ENCODE measurements around the gene ERCC2. TPM values are rescaled to one million over a fixed set of nuclear protein-coding genes. Genes with fewer than 3 reads are reported as not detected.

The ERCC2 gene
- total RNA-seq, 2 donors from 2014 or later: 87.9 to 105 TPM

- Mint-ChIP-seq H3K4me3 (no peak overlapping the region), H3K9me3 (no peaks in the 10 kb centered on the region), H3K27ac (no peak overlapping the region), H3K27me3 (ENCODE audit: insufficient read depth) (no peaks in the 10 kb centered on the region), H3K4me1 (no peaks in the 10 kb centered on the region), H3K36me3 (ENCODE audit: low read depth) (peaks cover 52% of the 10 kb centered on the region)
- Histone ChIP-seq H3K9me3 (ENCODE audit: control insufficient read depth, low read length) (peaks cover 8% of the 10 kb centered on the region), H3K27me3 (ENCODE audit: control insufficient read depth, insufficient read depth, low read length, poor library complexity, severe bottlenecking) (no peaks in the 10 kb centered on the region), H3K27ac (ENCODE audit: low read depth, low read length) (no peak overlapping the region), H3K4me3 (ENCODE audit: low read length) (no peak overlapping the region), H3K36me3 (ENCODE audit: control insufficient read depth, insufficient read depth, low read length) (peaks cover 52% of the 10 kb centered on the region), H3K9ac (ENCODE audit: extremely low read depth, low read length, poor library complexity, severe bottlenecking) (no peak overlapping the region), H3K4me1 (ENCODE audit: control insufficient read depth, insufficient read depth, low read length) (no peaks in the 10 kb centered on the region)
- DNase-seq: no peak
- 92 to 95% methylated on average over 8 to 13 of the region's 13 CpGs for WGBS, 2 experiments (ENCODE audit: insufficient coverage in 1 of 2, insufficient read length in 1 of 2)
- TF ChIP-seq CTCF (conservative IDR thresholded peaks at IDR 0.05): no peak
Measured at GRCh38 chr19:45351401-45351952, 18.9 kb downstream of the ERCC2 start.

- no peak for DNase-seq
- no peaks in the 10 kb centered on the region for H3K27me3 Mint-ChIP-seq (ENCODE audit: insufficient read depth)
- H3K36me3 ChIP-seq (ENCODE audit: control insufficient read depth, insufficient read depth, low read length): peaks cover 43% of the 10 kb centered on the region
- no peaks in the 10 kb centered on the region for H3K4me1 ChIP-seq (ENCODE audit: control insufficient read depth, insufficient read depth, low read length)
- H3K9me3 ChIP-seq (ENCODE audit: control insufficient read depth, low read length): peaks cover 2% of the 10 kb centered on the region
- no peak for TF ChIP-seq CTCF (conservative IDR thresholded peaks at IDR 0.05)
- no peaks in the 10 kb centered on the region for H3K4me1 Mint-ChIP-seq
- H3K27ac Mint-ChIP-seq: no peak overlapping the region
- H3K36me3 Mint-ChIP-seq (ENCODE audit: low read depth): peaks cover 43% of the 10 kb centered on the region
- no peak overlapping the region for H3K4me3 Mint-ChIP-seq
- H3K27me3 ChIP-seq (ENCODE audit: control insufficient read depth, insufficient read depth, low read length, poor library complexity, severe bottlenecking): no peaks in the 10 kb centered on the region
- no peaks in the 10 kb centered on the region for H3K9me3 Mint-ChIP-seq
- H3K9ac ChIP-seq (ENCODE audit: extremely low read depth, low read length, poor library complexity, severe bottlenecking): no peak overlapping the region
- H3K4me3 ChIP-seq (ENCODE audit: low read length): no peak overlapping the region
- 93 to 95% methylated on average over 11 to 17 of the region's 17 CpGs for WGBS, 2 experiments (ENCODE audit: insufficient coverage in 1 of 2, insufficient read length in 1 of 2)
- H3K27ac ChIP-seq (ENCODE audit: low read depth, low read length): no peak overlapping the region
Measured at GRCh38 chr19:45350477-45351058, 19.8 kb downstream of the ERCC2 start.

GRCh38 chr19:45349430-45349941 is 20.9 kb downstream of the ERCC2 start:
- no peaks in the 10 kb centered on the region for H3K4me1 ChIP-seq (ENCODE audit: control insufficient read depth, insufficient read depth, low read length)
- WGBS, 2 experiments (ENCODE audit: insufficient coverage in 1 of 2, insufficient read length in 1 of 2): 94 to 97% methylated on average over 13 to 17 of the region's 17 CpGs
- H3K27ac ChIP-seq (ENCODE audit: low read depth, low read length): no peak overlapping the region
- DNase-seq: no peak
- H3K27ac Mint-ChIP-seq: no peak overlapping the region
- H3K4me3 ChIP-seq (ENCODE audit: low read length): no peak overlapping the region
- no peaks in the 10 kb centered on the region for H3K4me1 Mint-ChIP-seq
- peaks cover 33% of the 10 kb centered on the region for H3K36me3 ChIP-seq (ENCODE audit: control insufficient read depth, insufficient read depth, low read length)
- no peak overlapping the region for H3K4me3 Mint-ChIP-seq
- no peaks in the 10 kb centered on the region for H3K9me3 ChIP-seq (ENCODE audit: control insufficient read depth, low read length)
- TF ChIP-seq CTCF (conservative IDR thresholded peaks at IDR 0.05): no peak
- no peaks in the 10 kb centered on the region for H3K27me3 ChIP-seq (ENCODE audit: control insufficient read depth, insufficient read depth, low read length, poor library complexity, severe bottlenecking)
- H3K27me3 Mint-ChIP-seq (ENCODE audit: insufficient read depth): no peaks in the 10 kb centered on the region
- no peaks in the 10 kb centered on the region for H3K9me3 Mint-ChIP-seq
- peaks cover 32% of the 10 kb centered on the region for H3K36me3 Mint-ChIP-seq (ENCODE audit: low read depth)
- no peak overlapping the region for H3K9ac ChIP-seq (ENCODE audit: extremely low read depth, low read length, poor library complexity, severe bottlenecking)
